GM12873 (cell line): ENCODE measurements around the gene PLCB2.

Experiments
- CTCF ChIP-seq: IDR thresholded peaks from 2 replicates; pipeline ENCODE4 v1.5.1; 2012; ENCODE audit warnings: low read depth, mild to moderate bottlenecking, moderate library complexity, low read length, control low read depth; ENCODE audit not compliant: insufficient read depth; ENCODE audit errors: missing control alignments

The PLCB2 gene

GRCh38 chr15:40312370-40313158 is 4.8 kb upstream of the PLCB2 start:
- TF ChIP-seq CTCF: no peak

GRCh38 chr15:40310993-40311392 is 3.3 kb upstream of the PLCB2 start:
- TF ChIP-seq CTCF: no peak

- TF ChIP-seq CTCF: peak; percentile 88
Observed at GRCh38 chr15:40310001-40310959, 2.5 kb upstream of the PLCB2 start.

GRCh38 chr15:40309344-40309862 is 1.7 kb upstream of the PLCB2 start:
- no peak for TF ChIP-seq CTCF

GRCh38 chr15:40306908-40307307 is 827 bp downstream of the PLCB2 start:
- TF ChIP-seq CTCF: no peak

GRCh38 chr15:40306371-40306770 is 1.4 kb downstream of the PLCB2 start:
- no peak for TF ChIP-seq CTCF

GRCh38 chr15:40305281-40305680 is 2.5 kb downstream of the PLCB2 start:
- no peak for TF ChIP-seq CTCF
